ENCODE results near the gene KCNK10. TPM values are rescaled to one million over a fixed set of nuclear protein-coding genes. Genes with fewer than 3 reads are reported as not detected.

Gene KCNK10
- total and polyA plus RNA-seq, 2 experiments from 2014 or later = not detected

GRCh38 chr14:88196116-88196890 lies 126.8 kb downstream of the KCNK10 start:
- H3K9me3 ChIP-seq (ENCODE audit: low read depth) = no peaks in the 10 kb centered on the region
- no peak for DNase-seq
- H3K9me2 ChIP-seq (ENCODE audit: insufficient read depth) = no peaks in the 10 kb centered on the region
- H3K27me3 ChIP-seq (replicated peaks; ENCODE audit: insufficient read depth) = peaks cover 43% of the 10 kb centered on the region
- no peaks in the 10 kb centered on the region for H3K4me1 ChIP-seq (ENCODE audit: insufficient read depth)
- no peak overlapping the region for H3K4me2 ChIP-seq (ENCODE audit: unreplicated experiment)
- in situ Hi-C loops (cut with MboI) = no loop called here
- no peaks in the 10 kb centered on the region for H3K79me2 ChIP-seq (ENCODE audit: insufficient read depth)
- H3K9ac ChIP-seq = no peak overlapping the region
- H3K27ac ChIP-seq = no peak overlapping the region
- H2AFZ ChIP-seq = no peak overlapping the region
- H4K20me1 ChIP-seq (ENCODE audit: insufficient read depth) = no peaks in the 10 kb centered on the region
- no peaks in the 10 kb centered on the region for H3F3A ChIP-seq (ENCODE audit: insufficient read depth)
- no peaks in the 10 kb centered on the region for H3K36me3 ChIP-seq (ENCODE audit: low read depth)
- TF ChIP-seq EZH2phosphoT487 (IDR thresholded peaks at IDR 0.05; ENCODE audit: insufficient read depth, low read depth) (no peak), EZH2 (IDR thresholded peaks at IDR 0.05; ENCODE audit: insufficient read depth, poor library complexity, severe bottlenecking) (no peak)
- no peak overlapping the region for H3K4me3 ChIP-seq
- WGBS, 2 experiments (ENCODE audit: low coverage in 1 of 2, low lambda C conversion rate in 2 of 2, missing lambda C conversion rate in 2 of 2) = 46% methylated on average over 7 of the region's 7 CpGs

GRCh38 chr14:88195676-88196075 lies 127.4 kb downstream of the KCNK10 start:
- no peaks in the 10 kb centered on the region for H3K4me1 ChIP-seq (ENCODE audit: insufficient read depth)
- H3K27ac ChIP-seq = no peak overlapping the region
- H2AFZ ChIP-seq = no peak overlapping the region
- WGBS, 2 experiments (ENCODE audit: low coverage in 1 of 2, low lambda C conversion rate in 2 of 2, missing lambda C conversion rate in 2 of 2) = 21 to 22% methylated on average over 7 of the region's 7 CpGs
- no peaks in the 10 kb centered on the region for H4K20me1 ChIP-seq (ENCODE audit: insufficient read depth)
- no peaks in the 10 kb centered on the region for H3K9me3 ChIP-seq (ENCODE audit: low read depth)
- no peaks in the 10 kb centered on the region for H3K9me2 ChIP-seq (ENCODE audit: insufficient read depth)
- DNase-seq = no peak
- no peaks in the 10 kb centered on the region for H3K36me3 ChIP-seq (ENCODE audit: low read depth)
- in situ Hi-C loops (cut with MboI) = no loop called here
- no peaks in the 10 kb centered on the region for H3K79me2 ChIP-seq (ENCODE audit: insufficient read depth)
- peaks cover 44% of the 10 kb centered on the region for H3K27me3 ChIP-seq (replicated peaks; ENCODE audit: insufficient read depth)
- no peak for TF ChIP-seq EZH2 (IDR thresholded peaks at IDR 0.05; ENCODE audit: insufficient read depth, poor library complexity, severe bottlenecking)
- no peak for TF ChIP-seq EZH2phosphoT487 (IDR thresholded peaks at IDR 0.05; ENCODE audit: insufficient read depth, low read depth)
- no peak overlapping the region for H3K9ac ChIP-seq
- H3F3A ChIP-seq (ENCODE audit: insufficient read depth) = no peaks in the 10 kb centered on the region
- no peak overlapping the region for H3K4me2 ChIP-seq (ENCODE audit: unreplicated experiment)
- no peak overlapping the region for H3K4me3 ChIP-seq

- Histone ChIP-seq H3K4me3 (no peak overlapping the region), H3K27me3 (replicated peaks; ENCODE audit: insufficient read depth) (peaks cover 52% of the 10 kb centered on the region), H3K9ac (no peak overlapping the region), H3K4me2 (ENCODE audit: unreplicated experiment) (no peak overlapping the region), H2AFZ (no peak overlapping the region), H4K20me1 (ENCODE audit: insufficient read depth) (no peaks in the 10 kb centered on the region), H3K79me2 (ENCODE audit: insufficient read depth) (no peaks in the 10 kb centered on the region), H3K27ac (no peak overlapping the region), H3K9me2 (ENCODE audit: insufficient read depth) (no peaks in the 10 kb centered on the region), H3K36me3 (ENCODE audit: low read depth) (no peaks in the 10 kb centered on the region), H3K4me1 (ENCODE audit: insufficient read depth) (no peaks in the 10 kb centered on the region), H3K9me3 (ENCODE audit: low read depth) (no peaks in the 10 kb centered on the region), H3F3A (ENCODE audit: insufficient read depth) (no peaks in the 10 kb centered on the region)
- WGBS, 2 experiments (ENCODE audit: low coverage in 1 of 2, low lambda C conversion rate in 2 of 2, missing lambda C conversion rate in 2 of 2) = 56% methylated on average over 8 of the region's 8 CpGs
- DNase-seq = no peak
- in situ Hi-C loops (cut with MboI) = no loop called here
- TF ChIP-seq EZH2phosphoT487 (IDR thresholded peaks at IDR 0.05; ENCODE audit: insufficient read depth, low read depth) (no peak), EZH2 (IDR thresholded peaks at IDR 0.05; ENCODE audit: insufficient read depth, poor library complexity, severe bottlenecking) (no peak)
These were observed 128.5 kb downstream of the KCNK10 start for GRCh38 chr14:88194531-88194930.

- no peak for DNase-seq
- no peaks in the 10 kb centered on the region for H3K9me2 ChIP-seq (ENCODE audit: insufficient read depth)
- H3K4me1 ChIP-seq (ENCODE audit: insufficient read depth) = no peaks in the 10 kb centered on the region
- no peaks in the 10 kb centered on the region for H3K9me3 ChIP-seq (ENCODE audit: low read depth)
- H4K20me1 ChIP-seq (ENCODE audit: insufficient read depth) = no peaks in the 10 kb centered on the region
- 48 to 50% methylated on average over 2 of the region's 2 CpGs for WGBS, 2 experiments (ENCODE audit: low coverage in 1 of 2, low lambda C conversion rate in 2 of 2, missing lambda C conversion rate in 2 of 2)
- H3K9ac ChIP-seq = no peak overlapping the region
- peaks cover 46% of the 10 kb centered on the region for H3K27me3 ChIP-seq (replicated peaks; ENCODE audit: insufficient read depth)
- H3K4me3 ChIP-seq = no peak overlapping the region
- H3K4me2 ChIP-seq (ENCODE audit: unreplicated experiment) = no peak overlapping the region
- H3F3A ChIP-seq (ENCODE audit: insufficient read depth) = no peaks in the 10 kb centered on the region
- H3K36me3 ChIP-seq (ENCODE audit: low read depth) = no peaks in the 10 kb centered on the region
- no peak overlapping the region for H2AFZ ChIP-seq
- no peak overlapping the region for H3K27ac ChIP-seq
- TF ChIP-seq EZH2 (IDR thresholded peaks at IDR 0.05; ENCODE audit: insufficient read depth, poor library complexity, severe bottlenecking) = no peak
- no peak for TF ChIP-seq EZH2phosphoT487 (IDR thresholded peaks at IDR 0.05; ENCODE audit: insufficient read depth, low read depth)
- no peaks in the 10 kb centered on the region for H3K79me2 ChIP-seq (ENCODE audit: insufficient read depth)
- in situ Hi-C loops (cut with MboI) = no loop called here
These were observed 131.5 kb downstream of the KCNK10 start for GRCh38 chr14:88191605-88192004.

All from GM23248 (cell line).